ENCODE data around the gene DOK7.

DNA sequence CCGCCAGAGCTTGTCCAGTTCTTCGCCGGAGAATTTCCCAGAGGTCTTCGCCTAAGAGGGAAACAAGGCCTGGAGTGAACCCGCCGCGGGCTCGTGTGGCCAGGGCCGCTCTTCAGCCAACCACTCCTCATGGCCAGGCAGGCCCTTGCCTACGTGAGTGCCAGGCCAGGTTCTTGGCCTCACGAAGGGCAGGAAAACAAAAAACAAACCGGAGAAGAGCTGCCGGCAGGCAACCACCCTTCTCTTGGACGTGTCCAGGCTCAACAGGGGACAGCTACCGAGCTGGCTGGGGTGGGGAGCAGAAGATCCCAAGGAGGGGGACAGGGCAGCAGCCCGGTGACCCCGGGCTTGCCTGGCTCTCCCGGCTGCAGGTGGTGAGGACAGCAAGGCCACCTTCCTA, 55.8 kb downstream of the DOK7 start:
- TF ChIP-seq, protein P1, sequence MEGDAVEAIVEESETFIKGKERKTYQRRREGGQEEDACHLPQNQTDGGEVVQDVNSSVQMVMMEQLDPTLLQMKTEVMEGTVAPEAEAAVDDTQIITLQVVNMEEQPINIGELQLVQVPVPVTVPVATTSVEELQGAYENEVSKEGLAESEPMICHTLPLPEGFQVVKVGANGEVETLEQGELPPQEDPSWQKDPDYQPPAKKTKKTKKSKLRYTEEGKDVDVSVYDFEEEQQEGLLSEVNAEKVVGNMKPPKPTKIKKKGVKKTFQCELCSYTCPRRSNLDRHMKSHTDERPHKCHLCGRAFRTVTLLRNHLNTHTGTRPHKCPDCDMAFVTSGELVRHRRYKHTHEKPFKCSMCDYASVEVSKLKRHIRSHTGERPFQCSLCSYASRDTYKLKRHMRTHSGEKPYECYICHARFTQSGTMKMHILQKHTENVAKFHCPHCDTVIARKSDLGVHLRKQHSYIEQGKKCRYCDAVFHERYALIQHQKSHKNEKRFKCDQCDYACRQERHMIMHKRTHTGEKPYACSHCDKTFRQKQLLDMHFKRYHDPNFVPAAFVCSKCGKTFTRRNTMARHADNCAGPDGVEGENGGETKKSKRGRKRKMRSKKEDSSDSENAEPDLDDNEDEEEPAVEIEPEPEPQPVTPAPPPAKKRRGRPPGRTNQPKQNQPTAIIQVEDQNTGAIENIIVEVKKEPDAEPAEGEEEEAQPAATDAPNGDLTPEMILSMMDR (IDR thresholded peaks at IDR 0.05), result no peak
- no peak for TF ChIP-seq POLR2A (IDR thresholded peaks at IDR 0.05)

Measured in Peyer's patch (tissue), 4 donors.